K562 treated with DMSO at 1 percent for 4 hours (cell line): ENCODE results near the gene KCNJ11. TPM values are rescaled to one million over a fixed set of nuclear protein-coding genes. Genes with fewer than 3 reads are reported as not detected.

Experiments
- total RNA-seq: library from RNA; unstranded; fragments of 300-600 nt; gene quantifications from 2 replicates; pipeline ENCODE4 v1.2.3, GENCODE V29; 2022; ENCODE audit not compliant: insufficient read depth

Gene KCNJ11
- total RNA-seq = 0.56 and 1.0 TPM in 2 replicates

DNA sequence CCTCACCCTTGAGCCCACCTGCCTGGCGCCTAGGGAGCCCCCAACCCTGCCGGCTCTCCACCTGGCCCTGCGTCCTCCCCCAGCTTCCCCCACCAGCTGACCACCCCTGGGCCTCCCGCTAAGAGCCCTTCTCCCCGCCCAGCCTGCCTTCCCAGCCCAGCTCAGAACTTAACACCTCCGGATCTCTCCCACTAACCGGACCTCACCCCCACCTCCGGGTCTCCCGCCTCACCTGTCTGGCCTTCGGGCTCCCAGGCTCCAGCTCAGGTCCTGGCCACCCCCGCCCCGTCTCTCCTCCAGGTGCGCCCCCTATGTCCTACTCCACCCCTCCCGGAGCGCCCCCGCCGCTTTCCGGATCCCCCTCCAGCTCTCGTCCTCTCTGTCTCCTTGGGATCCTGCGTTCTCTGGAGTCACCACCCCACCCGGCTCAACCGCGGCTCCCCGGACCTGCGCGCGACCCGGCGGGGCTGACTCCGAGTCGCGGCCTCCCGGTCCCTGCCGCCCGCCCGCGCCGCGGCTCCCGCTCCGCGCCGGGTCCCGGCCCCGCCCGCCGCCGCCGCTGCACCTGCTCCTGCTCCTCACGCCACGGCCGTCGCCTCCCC, at the start of gene KCNJ11:
Gene KCNJ11 (minus strand): TSS at position 51 of the 602 bp plus-strand sequence. CDS start 568 bp downstream, outside the sequence.

GRCh38 chr11:17351510-17352176, 36.8 kb downstream of the KCNJ11 start, which contains the start of gene NCR3LG1:
Gene NCR3LG1, plus strand, starts transcription at chr11:17351800. Its CDS starts 170 bp downstream, at chr11:17351970.

Other genes with a start within 250 kb of the KCNJ11 start
- 6.0 and 8.1 TPM in 2 replicates for gene PIK3C2A, start 180.7 kb downstream of the KCNJ11 start, total RNA-seq
- gene NUCB2, start 111.9 kb downstream of the KCNJ11 start, total RNA-seq = 118 and 142 TPM in 2 replicates
- gene NCR3LG1, start 36.9 kb downstream of the KCNJ11 start, total RNA-seq = 5.1 and 5.3 TPM in 2 replicates
- gene ABCC8, start 88.2 kb upstream of the KCNJ11 start, total RNA-seq = not detected in 2 replicates
- gene USH1C, start 155.8 kb upstream of the KCNJ11 start, total RNA-seq = not detected in 2 replicates
- gene OTOG, start 158.6 kb upstream of the KCNJ11 start, total RNA-seq = not detected in 2 replicates